GM20000 (cell line): ENCODE results near the gene AFG1L.

ENCODE experiments used
- DNase-seq: peaks from one replicate; pipeline ENCODE4 v3.0.0; 2012; ENCODE audit warnings: low spot score
- TF ChIP-seq, protein P1 (sequence below): IDR thresholded peaks from 2 replicates; pipeline ENCODE4 v1.5.1; 2012; ENCODE audit warnings: mild to moderate bottlenecking, control low read depth; ENCODE audit errors: extremely low read depth, missing control alignments

The AFG1L gene

GRCh38 chr6:108568101-108568500 lies 273.2 kb downstream of the AFG1L start:
- TF ChIP-seq, protein P1, sequence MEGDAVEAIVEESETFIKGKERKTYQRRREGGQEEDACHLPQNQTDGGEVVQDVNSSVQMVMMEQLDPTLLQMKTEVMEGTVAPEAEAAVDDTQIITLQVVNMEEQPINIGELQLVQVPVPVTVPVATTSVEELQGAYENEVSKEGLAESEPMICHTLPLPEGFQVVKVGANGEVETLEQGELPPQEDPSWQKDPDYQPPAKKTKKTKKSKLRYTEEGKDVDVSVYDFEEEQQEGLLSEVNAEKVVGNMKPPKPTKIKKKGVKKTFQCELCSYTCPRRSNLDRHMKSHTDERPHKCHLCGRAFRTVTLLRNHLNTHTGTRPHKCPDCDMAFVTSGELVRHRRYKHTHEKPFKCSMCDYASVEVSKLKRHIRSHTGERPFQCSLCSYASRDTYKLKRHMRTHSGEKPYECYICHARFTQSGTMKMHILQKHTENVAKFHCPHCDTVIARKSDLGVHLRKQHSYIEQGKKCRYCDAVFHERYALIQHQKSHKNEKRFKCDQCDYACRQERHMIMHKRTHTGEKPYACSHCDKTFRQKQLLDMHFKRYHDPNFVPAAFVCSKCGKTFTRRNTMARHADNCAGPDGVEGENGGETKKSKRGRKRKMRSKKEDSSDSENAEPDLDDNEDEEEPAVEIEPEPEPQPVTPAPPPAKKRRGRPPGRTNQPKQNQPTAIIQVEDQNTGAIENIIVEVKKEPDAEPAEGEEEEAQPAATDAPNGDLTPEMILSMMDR: no peak
- no peak for DNase-seq

DNA sequence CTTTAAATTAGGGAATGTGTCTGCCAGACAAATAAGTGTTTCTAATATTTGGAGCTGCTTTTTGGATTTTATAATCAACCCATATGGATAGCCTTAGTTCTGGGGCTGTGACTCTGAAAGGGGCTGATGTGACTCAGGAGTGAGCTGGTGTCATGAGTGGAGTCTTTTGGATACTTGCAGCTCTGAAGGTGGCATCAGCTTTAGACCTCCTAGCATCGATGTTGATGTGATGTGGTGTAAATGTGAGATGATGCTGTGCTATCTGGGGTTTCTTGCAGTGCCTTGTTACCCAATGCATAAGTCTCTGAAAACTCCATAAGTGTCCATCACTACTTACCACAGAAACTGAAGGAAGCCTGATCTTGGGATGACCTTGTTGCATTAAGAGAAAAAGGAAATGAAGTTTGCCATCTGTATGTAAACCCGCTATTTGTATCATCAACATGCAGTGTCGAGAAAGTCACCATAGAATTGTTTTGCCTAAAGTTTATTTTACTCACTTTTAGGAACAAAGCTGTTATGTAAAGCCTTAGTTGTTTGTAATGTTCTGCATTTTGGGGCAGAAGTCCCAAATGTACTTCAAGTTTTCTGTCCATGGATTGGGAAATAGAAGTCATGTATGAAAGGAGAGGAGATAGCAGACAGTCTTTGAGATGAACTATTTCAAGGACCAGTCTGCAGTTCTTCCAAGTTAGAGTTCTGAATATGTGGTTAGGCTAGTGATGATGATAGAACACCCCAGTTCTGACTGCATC lies 273.9 kb downstream of the AFG1L start:
- no peak for DNase-seq
- TF ChIP-seq, protein P1: no peak

DNA sequence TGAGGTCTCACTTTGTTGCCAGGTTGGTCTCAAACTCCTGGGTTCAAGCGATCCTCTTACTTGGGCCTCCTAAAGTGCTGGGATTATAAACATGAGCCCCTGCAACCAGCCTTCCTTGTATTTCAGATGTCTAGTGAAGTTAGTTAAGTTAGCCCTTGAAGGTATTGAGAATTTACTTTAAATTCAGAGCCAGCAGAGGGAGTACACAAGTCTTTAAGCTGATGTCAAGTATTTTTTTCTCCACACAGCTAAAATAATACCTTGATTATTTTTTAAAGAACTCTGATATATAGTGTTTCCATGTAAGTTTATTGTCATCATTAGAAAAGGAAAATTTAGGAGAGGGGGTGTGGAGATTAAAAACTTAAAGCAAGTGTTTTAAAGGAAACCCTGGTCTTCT lies 275.7 kb downstream of the AFG1L start:
- TF ChIP-seq, protein P1: no peak
- no peak for DNase-seq

GRCh38 chr6:108574457-108575141 lies 279.7 kb downstream of the AFG1L start:
- TF ChIP-seq, protein P1: no peak
- DNase-seq: no peak
